GM19468 (cell line): ENCODE results near the gene RASA3.
"Not testable (repeated sequence)": the region's sequence is repeated elsewhere in the genome, so short reads cannot be mapped to it uniquely, and the experiment has no call there.

ENCODE experiments used
- ATAC-seq: cut with Tn5 transposase; IDR thresholded peaks from one replicate; pipeline ENCODE4 v1.9.1; 2021; ENCODE audit warnings: mild to moderate bottlenecking, moderate library complexity, moderate number of reproducible peaks; ENCODE audit not compliant: unreplicated experiment; ENCODE audit errors: extremely low read depth

RASA3 gene

DNA sequence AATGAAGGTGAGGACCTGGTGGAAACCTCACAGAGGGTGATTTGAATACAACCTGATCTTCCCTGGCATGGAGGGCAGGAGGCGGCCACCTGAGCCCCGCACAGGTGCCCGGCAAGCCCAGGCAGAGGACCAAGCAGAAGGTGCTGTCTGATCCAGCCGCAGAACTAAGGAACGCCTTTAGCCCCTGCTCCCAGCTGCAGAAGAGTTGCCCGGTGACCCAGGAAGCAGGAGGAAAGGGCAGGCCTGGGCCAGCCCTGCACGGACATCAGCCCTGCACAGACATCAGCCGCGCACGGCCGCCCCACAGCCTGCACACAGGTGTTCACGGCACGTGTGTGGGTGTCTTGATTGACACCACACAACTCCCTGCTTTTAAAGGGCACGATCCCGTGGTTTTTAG is 43.1 kb downstream of the RASA3 start:
- ATAC-seq, result no peak

DNA sequence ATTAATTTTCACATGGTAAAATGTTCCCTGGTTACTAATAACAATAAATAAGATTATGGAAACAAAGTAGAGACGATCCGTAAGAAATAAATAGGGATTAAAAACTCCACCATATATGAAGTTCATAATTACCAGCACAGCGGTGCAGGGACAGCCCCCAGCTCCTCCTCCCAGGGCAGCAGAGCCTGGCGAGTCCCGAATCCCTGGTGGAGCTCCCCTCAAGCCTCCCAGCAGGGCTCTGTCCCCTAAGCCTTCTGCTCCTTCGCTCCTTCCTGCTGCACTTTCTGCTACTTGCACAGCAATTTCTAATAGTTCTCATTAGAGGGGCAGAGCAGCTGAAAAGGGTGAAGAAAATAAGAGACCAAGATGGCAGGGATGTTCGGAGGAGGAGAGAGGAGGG is 43.6 kb downstream of the RASA3 start:
- no peak for ATAC-seq

DNA sequence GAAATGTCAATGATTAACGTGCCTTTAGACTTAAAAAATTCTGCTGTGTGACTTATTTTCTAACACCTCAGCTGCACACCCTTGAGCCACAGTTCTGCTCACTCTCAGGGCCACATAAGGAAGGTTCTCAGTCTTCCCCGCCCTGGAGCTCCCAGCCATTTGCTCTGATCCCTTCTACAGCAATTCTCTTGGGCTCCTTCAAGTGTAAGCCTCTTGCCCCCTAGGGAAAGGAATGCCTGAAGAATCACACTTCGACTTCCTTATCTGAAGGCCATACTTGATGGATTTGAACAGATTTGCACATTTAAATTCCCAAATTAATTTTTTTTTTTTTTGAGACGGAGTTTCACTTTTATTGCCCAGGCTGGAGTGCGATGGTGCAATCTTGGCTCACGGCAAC is 44.2 kb downstream of the RASA3 start:
- no peak for ATAC-seq

DNA sequence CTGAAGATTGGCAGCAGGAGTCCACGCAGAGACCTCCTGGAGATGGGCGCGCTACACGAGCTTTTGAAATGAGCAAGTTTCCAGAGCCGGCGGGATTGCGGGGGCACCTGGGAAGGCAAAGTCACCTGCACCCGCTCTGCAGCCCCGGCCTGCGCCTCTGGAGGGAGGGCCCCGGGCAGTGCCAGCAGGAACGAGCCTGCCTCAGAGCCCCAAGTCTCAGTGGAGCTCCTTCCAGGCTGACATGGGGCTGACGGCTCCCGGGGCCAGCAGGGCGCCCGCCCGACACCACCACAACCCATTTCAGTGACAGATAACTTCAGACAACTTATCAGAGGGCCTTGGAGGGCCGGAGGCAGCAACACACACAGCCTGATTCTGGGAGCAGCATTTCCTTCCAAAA is 45.0 kb downstream of the RASA3 start:
- no peak for ATAC-seq

DNA sequence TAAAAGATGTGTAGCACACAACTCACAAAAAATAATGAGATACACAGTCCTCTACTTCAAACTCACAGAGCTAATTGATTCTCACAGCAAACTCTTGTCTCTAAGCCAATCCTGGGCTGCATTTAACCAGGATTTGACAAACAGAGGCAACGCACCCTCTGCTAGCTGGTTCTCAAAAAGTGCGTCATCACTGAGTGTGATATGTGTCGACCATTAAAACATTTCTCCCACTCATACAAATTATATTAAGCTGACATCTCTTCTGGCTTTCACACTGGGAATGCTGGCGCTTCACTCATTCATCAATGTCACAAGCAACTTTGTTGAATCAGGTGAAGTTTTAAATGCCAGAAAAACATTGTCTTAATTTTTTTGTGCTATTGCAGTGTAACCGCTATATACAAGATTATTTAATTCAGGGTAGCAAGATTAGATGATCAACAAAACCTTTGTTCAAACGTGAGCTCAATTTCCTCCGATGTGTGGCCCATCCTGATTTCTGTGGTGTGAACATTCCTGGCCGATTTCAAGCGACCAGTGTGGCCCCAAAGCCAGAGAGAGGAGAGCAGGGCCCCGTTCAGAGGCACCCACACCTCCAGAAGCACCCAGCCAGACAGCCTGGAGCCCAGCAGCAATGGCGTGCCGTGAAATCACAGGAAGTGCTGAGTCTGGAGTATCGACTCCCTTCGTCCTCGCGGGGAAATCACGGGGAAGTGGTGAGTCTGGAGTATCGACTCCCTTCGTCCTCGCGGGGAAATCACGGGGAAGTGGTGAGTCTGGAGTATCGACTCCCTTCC is 49.4 kb downstream of the RASA3 start:
- ATAC-seq, result no peak

DNA sequence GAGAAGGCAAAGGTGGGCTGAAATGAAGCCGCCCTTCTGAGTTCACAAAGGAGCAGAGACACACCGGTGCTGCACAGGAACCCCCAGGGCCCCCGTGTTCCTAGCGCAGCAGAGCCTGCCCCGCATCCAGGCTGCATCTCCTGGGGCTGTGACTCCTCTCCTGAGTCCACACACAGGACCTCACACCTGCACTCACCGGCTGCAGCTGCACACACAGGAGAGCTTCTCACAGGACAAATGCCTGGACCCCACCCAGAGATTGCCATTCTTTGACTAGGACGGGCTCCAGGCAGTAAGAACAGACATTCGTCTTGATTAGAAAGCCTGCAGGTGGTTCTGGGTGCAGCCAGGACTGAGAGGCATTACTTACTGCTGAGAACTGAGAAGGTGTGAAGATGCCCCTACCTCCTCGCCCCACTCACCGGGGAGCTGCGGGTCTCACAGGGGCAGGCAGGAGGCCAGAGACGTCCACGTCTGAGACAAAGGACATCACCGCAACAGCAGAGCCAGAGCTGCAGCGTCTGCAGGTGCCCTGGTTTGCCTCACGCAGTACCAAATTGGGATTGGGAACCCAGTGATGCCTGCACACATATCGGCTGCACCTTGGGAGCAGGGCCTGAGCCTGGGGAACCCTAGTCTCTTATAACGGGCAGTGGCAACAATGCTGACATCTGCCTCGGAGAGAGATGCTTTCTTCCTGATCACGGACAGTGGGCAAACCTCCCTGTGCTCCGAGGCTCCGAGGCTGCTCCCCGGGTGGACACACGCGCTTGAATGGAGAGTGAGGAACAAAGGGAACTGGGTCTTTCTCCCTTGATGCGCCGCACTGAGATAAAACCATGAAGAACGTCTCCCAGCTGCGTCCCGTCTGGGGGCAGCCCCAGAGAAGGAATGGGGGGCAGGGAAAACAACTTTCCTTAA is 50.4 kb downstream of the RASA3 start:
- no peak for ATAC-seq

DNA sequence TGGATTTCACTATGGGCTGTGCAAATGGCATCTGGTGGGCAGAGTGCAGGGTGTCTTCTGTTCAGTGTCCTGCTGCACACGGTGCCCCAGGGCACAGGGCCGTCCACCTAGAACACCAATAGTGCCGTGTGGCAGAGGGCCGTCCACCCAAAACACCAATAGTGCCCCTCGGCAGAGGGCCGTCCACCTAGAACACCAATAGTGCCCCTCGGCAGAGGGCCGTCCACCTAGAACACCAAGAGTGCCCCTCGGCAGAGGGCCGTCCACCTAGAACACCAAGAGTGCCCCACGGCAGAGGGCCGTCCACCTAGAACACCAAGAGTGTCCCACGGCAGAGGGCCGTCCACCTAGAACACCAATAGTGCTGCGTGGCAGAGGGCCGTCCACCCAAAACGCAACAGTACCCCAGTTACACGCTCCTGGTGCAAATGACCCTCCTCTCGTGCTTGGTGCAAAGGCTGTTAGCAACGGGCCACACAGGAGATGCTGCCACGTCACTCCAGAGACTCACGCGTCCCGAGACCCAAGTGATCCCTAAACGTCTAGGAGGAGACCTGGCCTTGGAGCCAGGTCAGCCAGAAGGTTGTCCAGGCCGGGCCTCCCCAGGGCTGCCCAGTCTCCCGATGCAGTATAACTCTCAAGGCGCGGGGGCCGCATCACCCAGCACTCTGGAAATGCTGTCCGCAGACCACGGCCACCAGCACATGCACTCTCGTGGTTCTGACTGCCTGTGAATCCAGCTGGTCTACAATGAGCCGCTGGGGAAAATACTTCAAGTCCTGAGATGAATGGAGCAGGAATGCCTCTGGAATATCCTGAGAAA is 51.5 kb downstream of the RASA3 start:
- ATAC-seq, result no peak

DNA sequence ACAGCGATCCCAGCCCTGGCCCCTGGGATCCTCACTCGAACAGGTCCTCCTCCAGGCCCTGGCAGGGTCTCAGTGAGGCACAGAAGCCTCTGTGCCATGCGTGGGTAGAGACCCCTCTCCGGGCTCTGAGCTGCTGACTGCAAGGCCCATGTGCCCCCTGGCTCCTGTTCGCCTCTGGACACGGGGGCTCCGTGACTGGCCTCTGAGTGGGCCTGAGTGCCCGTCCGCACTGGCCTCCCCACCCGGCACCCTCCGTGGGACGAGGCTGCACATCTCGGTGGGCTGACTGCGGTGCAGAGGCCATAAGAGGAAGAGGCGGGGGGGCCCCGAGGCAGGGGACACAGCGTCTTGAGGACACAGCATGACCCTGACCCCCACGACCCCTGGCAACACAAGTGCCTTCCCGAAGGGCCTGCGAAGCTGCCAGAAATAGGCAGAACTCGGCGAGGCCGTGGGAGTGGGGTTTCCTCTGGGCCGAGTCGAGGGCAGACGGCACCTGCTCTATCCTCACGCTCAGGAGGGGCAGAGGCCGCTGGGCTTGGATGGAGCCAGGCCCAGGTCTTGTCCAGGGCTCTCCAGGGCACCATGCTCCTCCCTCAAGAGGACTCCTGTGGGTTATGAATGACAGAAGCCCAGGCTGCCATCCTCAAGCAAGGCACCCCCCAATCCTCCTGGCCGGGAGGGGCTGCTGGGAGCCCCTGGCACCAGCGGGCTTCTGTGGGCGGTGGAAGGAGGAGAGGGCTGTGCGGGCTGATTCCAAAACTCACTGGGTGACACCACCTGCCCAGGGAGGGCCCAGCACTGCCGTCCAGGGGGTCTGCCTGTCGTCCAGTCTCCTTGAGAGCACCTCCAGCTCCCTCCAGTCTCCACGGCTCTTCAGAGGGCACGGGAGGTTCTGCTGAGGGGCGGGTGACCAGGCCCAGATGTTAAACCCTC is 52.6 kb downstream of the RASA3 start:
- ATAC-seq, result no peak

DNA sequence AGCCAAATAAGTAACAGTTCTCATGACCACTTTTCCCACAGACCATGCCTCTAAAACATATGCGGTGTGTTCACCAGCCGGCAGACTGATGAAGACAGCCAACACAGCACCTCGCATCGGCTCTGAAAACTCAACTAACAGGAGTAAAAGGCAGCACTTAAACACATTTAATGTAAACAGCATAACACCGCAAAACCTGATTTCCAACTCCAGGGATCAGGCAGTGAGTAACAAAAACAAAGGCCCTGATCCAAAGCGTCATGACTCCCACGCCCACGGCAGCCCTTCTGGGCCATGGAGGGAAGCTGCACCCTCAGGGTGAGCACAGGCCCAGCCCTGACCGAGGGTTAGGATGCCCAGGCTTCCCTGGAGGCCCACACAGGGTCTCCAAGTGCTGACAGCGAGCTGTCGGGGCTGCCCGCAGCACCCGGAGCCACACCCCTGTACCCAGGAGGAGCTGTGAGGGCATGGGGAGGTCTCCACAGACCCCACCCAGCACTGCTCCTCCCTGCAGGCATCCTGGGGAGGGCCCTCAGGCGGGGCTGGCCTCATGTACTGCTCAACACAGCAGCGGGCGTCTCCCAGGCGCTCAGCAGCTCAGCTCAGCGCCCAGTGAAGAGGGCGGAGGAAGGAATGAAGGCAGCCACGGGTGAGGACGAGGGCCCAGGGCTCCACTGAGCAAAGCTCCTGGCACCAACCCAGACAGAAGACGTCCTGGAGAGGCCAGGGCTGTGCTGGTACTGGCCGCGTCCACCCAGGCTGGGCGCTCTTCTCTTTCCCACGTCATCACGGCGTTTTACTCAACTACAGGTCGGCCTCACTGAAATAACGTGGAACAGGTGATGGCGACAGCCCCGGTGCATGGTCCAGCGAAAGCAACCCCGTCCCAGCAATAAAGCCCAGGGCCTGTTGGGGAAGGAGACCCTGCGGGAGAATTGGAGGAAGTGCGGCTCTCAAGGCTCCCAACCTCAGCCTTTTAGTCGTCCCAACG is 53.7 kb downstream of the RASA3 start:
- ATAC-seq, result no peak

DNA sequence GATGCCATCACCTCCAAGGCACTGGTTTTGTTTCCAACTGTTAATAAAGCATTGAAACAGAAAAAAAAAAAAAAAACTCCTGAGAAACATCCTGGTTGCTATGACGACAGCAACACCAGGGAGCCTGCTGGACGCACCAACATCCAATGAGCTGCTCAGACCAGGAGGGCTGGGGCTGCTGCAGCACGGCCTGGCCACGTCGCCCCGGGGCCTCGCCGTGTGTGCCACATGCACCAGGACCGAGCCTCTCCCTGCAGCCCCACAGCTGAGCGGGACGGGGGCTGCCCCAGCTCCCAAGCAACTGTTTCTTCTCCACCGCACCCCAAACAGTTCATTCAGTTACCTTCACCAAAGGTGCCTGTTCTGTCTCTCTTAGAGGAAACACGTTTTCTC is 54.5 kb downstream of the RASA3 start:
- ATAC-seq, result no peak

DNA sequence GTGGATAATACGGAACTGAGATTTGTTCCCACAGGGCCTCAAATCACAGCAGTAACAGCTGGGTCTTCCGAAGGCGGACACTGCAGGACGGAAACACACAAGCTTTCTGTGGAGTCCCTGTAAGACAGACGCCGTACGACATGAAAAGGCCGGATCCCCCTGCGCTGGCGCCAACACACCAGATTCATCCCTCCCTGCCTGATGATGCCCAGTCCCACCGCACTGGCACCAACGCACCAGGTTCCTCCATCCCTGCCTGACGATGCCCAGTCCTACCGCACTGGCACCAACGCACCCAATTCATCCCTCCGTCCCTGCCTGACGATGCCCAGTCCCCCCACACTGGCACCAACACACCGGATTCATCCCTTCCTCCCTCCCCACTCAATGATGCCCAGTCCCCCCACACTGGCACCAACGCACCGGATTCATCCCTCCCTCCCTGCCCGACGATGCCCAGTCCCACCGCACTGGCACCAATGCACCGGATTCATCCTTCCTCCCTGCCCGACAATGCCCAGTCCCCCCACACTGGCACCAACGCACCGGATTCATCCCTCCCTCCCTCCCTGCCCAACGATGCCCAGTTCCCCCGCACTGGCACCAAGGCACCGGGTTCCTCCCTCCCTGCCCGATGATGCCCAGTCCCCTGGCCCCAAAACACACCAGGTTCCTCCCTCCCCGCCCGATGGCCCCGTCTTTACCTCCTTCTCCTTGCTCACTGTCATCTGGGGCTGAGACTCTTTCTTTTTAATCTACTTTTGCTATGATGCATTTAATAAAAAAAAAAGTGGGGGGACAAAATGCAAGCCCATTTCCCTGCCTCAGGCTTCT is 55.1 kb downstream of the RASA3 start:
- ATAC-seq, result no peak

DNA sequence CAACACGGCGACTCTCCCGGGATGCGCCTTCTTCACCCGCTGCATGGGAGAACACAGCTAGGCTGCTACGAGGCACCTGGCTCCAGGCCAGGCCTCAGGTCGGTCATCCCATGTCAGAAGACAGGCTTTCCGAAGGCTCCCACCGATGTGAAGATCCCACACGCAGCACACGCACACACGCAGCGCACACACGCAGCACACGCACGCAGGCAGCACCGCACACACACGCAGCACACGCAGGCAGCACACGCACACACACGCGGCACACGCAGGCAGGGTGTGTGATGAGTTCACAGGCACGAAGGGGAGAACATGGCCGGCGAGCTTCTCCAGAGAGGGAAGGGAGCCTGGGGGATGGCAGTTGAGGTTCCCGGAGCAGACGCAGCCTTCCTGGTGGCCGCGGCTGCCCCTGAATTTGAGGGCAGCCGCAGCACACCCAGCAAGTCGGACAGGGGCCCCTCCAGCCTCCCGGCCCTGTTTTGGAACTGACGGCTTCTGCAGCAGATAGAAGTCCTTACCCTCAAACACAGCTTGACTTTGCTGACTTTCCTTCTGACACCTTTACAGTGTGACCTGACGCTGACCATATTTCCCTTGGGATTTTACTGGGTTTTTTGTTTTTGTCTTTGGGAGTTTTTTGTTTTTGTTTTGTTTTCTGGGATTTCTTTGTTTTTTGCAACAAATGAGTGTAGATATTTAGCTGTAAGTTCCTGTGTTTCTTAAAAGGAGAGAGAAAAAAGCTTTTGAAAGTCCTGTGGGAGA is 55.9 kb downstream of the RASA3 start:
- no peak for ATAC-seq

DNA sequence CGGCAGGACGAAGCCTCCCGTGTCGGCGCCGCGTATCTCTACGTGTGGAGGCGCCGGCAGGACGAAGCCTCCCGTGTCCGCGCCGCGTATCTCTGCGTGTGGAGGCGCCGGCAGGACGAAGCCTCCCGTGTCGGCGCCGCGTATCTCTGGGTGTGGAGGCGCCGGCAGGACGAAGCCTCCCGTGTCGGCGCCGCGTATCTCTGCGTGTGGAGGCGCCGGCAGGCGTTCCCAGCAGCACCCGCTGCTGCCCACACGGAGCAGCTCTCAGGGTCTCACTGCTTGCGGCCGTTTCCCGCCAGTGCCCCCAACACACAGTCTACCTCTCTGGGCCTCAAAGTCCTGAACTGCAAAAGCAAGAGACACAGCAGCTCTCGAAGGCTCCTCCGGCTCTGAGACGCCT is 56.6 kb downstream of the RASA3 start:
- not testable (repeated sequence) for ATAC-seq

DNA sequence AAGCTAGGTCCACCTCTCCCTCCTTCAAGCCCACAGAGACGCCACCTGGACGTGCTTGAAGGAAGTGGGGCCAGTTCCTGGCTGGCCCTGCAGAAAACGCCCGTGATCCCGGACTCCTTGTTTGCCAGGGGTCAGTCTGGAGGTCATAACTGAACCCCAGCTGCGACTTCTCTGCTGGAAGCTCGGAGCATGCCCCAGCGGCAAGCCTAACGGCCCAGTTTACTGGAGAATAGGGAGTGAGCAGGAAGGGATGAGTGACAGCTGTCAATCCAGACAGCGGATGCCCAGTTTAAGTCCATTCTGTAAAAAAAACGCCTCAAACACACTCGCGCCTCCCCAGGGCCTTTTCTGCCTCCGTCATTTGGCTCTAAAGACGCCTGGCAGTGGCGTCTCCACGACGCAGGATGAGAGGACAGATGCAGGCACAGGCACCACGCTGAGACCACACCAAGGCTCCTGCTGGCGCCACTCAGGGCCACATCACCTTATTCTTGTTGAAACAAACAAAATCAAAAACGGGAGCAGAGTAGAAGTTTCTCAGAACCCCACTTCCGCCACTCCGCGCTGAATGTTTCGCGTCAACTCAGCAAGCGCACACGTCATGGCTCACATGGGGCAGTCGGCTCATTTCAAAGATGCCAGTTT is 57.6 kb downstream of the RASA3 start:
- no peak for ATAC-seq

DNA sequence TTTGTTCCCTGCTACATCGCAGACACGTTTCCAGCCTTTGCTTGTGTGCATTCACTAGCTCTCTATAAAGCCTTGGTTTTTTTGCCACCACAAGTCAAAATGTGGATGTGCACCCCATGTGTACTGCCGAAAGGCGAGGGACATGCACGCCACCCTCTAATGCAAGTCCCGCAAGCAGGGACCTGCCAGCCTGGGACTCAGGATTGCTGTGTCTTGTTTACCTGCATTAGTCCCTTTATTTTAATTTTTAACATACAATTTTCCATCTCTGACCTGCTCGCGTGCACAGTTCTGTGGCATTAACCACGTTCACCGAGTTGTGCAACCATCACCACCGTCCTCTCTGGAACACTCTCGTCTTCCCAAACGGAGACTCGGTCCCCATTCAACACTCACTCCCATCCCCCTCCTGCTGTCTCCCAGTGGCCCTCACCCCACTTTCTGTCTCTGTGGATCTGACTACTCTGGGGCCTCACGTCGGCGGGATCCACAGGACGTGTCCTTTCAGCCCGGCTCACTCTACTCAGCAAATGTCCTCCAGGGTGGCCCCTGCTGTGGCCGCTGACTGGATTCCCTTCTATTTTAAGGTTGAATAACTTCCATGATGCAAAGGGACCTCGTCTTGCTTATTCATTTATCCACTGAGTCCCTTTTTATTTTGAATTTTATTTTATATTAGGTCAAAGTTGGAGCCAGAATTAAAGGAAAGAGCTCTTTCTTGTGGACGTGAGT is 58.4 kb downstream of the RASA3 start:
- no peak for ATAC-seq

DNA sequence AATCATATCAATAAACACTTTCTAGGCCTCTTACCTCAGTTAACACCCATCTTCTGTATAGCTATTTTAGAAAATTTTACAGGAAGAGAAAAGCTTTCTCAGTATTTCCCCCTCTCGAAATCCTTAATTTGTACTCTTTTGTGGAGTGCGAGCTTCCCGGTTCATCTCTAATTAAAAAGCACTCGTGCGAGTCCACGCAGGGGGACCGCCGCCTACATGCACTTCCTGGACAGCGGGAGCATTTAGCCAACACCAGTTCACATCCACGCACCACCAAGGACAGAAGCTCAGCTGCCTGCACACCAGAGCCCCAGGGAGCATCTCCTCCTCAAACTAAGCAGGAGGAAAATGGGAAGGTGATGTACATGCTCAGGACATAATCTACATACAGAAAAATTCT is 60.0 kb downstream of the RASA3 start:
- no peak for ATAC-seq
